ENCODE results near the gene MMP19.

GRCh38 chr12:55865327-55865726, 22.6 kb upstream of the MMP19 start:
- TF ChIP-seq REST (IDR thresholded peaks at IDR 0.05; ENCODE audit: insufficient read depth in 1 of 2, low read depth in 2 of 2, low read length in 2 of 2) (no peak), SIN3A (IDR thresholded peaks at IDR 0.05; ENCODE audit: borderline replicate concordance, insufficient read depth, low read length) (no peak), POLR2AphosphoS5 (IDR thresholded peaks at IDR 0.05; ENCODE audit: low read depth, low read length) (no peak), TAF1 (IDR thresholded peaks at IDR 0.05; ENCODE audit: borderline replicate concordance, insufficient read depth, low read length) (no peak), FOXP2 (optimal IDR thresholded peaks at IDR 0.05; ENCODE audit: borderline replicate concordance, extremely low read depth, extremely low read length, insufficient read depth) (no peak)
